GM21737 (cell line): ENCODE data around the gene DSCAML1.

Experiments used
- ATAC-seq: cut with Tn5 transposase; IDR thresholded peaks from one replicate; pipeline ENCODE4 v1.9.1; 2021; ENCODE audit warnings: mild to moderate bottlenecking, moderate library complexity; ENCODE audit not compliant: unreplicated experiment

DSCAML1 gene, protein sequence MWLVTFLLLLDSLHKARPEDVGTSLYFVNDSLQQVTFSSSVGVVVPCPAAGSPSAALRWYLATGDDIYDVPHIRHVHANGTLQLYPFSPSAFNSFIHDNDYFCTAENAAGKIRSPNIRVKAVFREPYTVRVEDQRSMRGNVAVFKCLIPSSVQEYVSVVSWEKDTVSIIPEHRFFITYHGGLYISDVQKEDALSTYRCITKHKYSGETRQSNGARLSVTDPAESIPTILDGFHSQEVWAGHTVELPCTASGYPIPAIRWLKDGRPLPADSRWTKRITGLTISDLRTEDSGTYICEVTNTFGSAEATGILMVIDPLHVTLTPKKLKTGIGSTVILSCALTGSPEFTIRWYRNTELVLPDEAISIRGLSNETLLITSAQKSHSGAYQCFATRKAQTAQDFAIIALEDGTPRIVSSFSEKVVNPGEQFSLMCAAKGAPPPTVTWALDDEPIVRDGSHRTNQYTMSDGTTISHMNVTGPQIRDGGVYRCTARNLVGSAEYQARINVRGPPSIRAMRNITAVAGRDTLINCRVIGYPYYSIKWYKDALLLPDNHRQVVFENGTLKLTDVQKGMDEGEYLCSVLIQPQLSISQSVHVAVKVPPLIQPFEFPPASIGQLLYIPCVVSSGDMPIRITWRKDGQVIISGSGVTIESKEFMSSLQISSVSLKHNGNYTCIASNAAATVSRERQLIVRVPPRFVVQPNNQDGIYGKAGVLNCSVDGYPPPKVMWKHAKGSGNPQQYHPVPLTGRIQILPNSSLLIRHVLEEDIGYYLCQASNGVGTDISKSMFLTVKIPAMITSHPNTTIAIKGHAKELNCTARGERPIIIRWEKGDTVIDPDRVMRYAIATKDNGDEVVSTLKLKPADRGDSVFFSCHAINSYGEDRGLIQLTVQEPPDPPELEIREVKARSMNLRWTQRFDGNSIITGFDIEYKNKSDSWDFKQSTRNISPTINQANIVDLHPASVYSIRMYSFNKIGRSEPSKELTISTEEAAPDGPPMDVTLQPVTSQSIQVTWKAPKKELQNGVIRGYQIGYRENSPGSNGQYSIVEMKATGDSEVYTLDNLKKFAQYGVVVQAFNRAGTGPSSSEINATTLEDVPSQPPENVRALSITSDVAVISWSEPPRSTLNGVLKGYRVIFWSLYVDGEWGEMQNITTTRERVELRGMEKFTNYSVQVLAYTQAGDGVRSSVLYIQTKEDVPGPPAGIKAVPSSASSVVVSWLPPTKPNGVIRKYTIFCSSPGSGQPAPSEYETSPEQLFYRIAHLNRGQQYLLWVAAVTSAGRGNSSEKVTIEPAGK (N-terminal part only)

DNA sequence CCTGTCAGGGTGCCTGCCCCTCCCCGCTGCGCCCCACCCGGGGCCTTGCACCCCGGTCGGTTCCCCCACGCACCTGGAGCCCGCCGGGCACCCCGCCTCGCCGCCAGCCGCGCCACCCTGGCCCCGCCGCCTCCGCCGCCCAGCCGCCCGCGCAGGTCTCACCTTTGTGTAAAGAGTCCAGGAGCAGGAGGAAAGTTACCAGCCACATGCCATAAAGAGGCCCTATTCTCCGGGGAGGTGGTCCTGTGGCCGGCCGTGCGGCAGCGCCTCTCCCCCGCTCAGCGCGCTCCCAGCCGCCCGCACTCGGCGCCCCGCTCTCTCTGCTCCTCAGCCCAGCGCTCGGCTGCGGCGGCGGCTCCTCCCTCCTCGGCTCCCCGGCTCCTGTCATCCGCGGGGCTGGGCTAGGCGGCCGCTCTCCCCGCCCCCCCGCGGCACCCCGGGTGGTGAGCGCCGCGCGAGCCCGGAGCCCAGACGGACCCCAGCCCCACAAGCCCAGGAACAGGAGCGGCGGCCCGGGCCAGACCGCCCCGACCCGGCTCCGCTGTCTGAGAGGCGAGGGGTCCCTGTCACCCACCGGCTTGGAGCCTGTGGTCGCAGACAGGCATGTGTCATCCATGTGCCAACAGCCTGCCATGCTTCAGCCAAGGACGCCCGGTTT, at the start of gene DSCAML1:
TSS of gene DSCAML1 (minus strand) at position 345 of the 658 bp plus-strand sequence. CDS start at position 208, 137 bp downstream.
- ATAC-seq = no peak

DNA sequence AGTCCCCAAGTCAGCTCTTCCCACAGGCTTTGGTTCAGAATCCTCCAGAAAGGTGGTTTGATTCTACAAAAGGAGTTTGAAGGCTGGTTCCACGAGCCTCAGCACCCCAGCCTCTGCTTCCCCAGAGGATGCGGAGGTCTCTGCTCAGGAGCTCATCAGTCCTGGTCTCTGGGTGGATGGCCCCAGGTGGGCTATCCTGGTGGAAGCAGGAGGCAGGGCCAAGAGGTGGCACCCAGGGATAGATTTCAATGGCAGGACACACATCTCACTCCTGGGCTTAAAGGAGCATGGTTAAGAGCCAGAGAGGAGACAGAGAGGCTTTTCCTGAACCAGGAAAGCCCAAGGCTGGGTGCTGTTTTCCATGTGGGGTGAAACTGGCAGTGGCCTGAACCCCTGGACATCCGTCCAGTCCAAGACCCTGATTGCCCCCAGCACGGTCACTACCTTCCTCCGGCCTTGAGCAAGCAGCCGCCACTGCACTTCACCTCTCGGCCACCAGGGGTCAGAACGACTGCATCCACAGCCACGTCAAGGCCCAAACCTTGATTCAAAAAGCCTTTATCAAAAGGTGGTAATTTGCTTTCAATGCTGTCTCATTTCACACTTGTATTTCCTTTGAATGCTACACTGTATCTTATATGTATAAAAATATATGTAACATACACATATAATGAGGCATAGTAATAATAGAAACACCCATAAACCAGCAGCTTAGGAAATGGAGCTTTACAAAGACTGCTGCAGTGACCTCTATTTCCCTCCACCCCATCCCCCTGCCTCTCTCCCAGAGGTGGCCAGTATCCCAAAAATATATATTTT, 46.9 kb upstream of the DSCAML1 start:
- ATAC-seq = no peak

- no peak for ATAC-seq
Observed at GRCh38 chr11:117842131-117842941, 45.3 kb upstream of the DSCAML1 start.

DNA sequence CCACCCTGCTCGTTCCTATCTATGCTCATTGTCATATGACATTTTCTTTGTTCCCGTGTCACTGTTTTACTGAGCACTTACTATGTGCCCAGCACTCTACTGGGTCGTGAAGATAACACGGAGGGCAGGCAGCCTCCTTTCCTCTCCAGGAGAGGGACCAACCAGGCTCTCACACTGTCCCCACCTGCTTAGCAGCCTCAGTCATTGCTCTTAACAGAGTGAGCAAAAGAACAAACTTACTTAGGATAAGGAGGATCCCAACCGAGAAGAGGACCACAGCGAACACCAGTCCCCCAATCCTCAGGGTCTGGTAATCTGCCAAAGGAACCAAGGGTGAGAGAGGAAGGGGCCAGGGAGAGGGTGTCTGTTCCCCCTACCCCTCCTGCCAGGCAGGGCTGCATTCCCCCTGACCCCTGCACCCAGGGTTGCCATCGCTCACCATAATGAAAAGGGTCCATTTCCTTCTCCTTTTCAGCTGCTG, 44.6 kb upstream of the DSCAML1 start:
- ATAC-seq = no peak

DNA sequence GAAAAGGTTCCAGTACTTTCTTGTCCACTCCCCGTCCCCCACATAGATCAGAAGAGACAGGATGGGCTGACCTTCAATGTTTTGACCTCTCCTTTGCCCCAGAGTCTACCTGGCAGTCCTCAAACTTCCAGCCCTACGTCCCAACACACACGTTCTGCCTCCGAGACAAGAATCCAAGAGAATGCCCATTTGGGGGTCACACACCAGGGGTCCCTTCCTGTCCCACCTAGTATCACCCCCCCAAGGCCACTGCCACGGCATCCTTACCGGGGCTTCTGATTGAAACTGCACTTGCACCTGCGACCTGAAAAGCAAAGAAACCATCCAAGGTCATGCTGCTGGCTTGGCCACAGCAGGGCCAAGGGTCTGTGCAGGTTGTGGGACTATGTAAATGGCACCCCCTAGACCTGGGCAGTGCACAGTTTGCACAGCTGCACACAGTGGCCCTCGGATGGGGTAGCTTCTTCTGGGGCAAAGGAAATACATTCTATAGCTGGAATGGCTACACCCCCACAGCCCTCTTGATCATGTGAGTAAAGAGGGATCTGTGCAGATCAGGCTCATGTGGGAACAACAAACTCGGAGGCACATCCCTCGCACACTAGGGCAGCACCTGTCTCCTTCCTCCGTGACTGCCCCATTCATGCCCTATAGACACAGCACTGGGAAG, 44.0 kb upstream of the DSCAML1 start:
- no peak for ATAC-seq

- no peak for ATAC-seq
Observed at GRCh38 chr11:117839936-117840813, 43.2 kb upstream of the DSCAML1 start.

DNA sequence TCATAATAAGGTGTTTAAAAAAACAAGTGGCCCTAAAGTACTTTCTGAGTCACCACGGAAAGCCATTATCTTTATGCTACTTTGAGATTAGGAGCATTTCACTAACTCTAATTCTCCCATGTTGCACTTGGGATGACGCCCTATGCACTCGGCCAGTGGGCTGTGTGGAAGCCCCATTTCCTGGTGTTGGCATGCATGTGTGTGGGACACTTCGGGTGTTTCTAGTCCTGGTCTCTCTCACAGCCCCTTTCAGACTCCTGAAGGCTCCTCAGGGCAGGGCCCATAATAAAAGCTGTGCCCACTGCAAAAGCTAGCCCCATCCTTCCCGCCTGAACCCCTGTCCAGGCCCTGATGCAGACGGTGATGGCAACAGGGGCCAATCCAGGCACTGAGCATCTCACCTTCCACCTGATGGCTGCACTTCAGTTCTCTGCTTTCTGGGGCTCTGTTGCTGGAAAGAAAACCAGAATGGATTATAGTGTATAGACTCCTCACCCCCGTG, 42.4 kb upstream of the DSCAML1 start:
- no peak for ATAC-seq

DNA sequence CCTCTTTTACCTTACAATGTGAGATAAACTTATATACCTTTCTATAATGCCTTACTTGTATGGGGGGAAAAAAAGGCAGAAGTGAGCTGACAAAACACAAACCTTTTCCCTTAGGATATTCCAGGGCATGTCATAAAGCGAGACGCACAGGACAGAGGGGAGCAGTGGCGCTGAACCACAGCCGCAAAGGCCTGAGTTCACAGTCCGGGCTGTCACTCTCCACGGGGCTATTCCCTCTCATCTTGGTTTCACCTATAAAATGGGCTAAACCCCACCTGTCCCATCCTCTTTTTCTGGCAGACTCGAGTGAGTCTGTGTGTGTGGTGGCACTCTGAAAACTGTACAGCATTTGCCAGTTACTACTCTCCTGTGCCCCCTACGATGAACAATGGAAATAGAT, 41.9 kb upstream of the DSCAML1 start:
- no peak for ATAC-seq

GRCh38 chr11:117837791-117838190, 40.8 kb upstream of the DSCAML1 start:
- no peak for ATAC-seq

GRCh38 chr11:117837070-117837776, 40.2 kb upstream of the DSCAML1 start:
- ATAC-seq = no peak

DNA sequence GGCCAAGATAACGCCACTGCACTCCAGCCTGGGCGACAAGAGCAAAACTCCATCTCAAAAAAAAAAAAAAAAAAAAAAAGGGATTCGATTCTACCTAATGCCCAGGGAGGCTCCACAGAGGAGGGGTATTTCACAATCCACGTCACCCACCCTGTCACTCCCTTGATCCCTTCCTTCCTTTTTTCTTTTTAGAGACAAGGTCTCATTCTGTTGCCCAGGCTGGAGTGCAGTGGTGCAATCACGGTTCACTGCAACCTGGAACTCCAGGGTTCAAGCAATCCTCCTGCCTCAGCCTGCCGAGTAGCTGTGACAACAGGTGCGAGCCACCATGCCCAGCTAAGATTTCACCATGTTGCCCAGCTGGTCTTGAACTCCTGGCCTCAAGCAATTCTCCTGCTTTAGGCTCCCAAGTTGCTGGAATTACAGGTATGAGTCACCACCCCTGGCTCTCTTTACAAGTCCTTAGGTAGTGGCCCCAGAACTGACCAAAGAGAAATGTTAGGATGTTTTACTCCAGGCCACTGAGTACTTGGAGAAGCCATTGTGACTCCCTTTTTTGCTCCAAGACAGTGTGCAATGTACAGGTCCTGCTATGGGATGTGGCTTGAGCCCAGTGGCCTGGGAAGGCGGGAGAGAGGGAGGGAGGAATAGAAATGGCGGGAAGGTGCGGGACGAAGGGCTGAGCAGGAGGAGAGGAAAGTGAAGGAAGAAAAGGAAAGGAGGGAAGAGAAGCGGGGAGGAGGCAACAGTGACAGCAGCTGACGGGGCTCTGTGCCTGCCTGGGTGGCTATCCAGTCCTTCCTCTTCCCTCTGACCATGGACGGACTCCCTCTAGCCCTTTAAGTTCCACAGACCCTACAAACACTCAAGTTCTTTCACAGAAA, 39.3 kb upstream of the DSCAML1 start:
- ATAC-seq = no peak

DNA sequence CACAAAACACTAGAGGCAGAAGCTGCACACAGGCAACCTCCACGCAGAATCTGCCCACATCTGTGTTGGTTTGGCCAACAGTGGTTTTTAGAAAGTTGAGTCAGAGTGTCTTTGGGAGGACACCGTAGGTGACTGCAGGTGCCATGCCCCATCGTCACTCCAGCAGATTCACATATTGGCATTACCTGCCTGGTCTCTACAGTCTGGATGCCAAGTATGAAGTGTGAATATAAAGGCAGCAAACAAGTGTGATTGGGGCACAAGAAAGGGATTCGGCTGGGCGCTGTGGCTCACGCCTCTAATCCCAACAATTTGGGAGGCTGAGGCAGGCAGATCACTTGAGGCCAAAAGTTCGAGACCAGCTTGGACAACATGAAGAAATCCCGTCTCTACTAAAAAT, 38.6 kb upstream of the DSCAML1 start:
- ATAC-seq = no peak

GRCh38 chr11:117834838-117835443, 37.9 kb upstream of the DSCAML1 start:
- ATAC-seq = no peak

GRCh38 chr11:117834068-117834810, 37.2 kb upstream of the DSCAML1 start:
- ATAC-seq = no peak
